ENCODE results near the gene PYROXD2. TPM values are rescaled to one million over a fixed set of nuclear protein-coding genes. Genes with fewer than 3 reads are reported as not detected.

The PYROXD2 gene
- total and polyA plus RNA-seq, 9 donors: 4.6 to 14.1 (median 10.0) TPM

DNA sequence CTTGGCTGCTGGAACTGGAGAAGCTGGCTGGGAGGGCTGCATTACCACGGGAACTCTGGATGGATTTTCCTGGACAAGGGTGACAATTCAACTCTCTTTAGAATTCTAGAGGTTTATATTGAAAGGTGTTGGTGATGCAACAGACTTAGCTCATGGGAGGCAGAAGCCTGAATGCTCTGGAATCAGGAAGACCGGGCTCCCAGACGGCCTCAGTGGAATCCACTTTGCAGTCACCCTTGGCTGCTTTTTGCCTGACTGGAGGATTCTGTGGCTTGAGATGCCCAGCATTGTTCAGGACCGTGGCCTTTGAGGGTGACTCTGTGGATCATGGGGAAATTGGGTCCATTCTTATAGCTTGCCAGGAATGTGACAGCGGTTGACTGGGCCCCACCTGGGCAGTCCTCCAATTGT lies 32.3 kb downstream of the PYROXD2 start:
- no peak for DNase-seq
- no peaks in the 10 kb centered on the region for H3K36me3 ChIP-seq
- no peaks in the 10 kb centered on the region for H3K4me1 ChIP-seq (ENCODE audit: insufficient read depth)
- TF ChIP-seq POLR2A (IDR thresholded peaks at IDR 0.05): no peak
- TF ChIP-seq CTCF (IDR thresholded peaks at IDR 0.05): no peak
- TF ChIP-seq EP300 (IDR thresholded peaks at IDR 0.05): no peak
- intact Hi-C loops (cut with DNase I): no loop called here
- H3K27me3 ChIP-seq: no peaks in the 10 kb centered on the region
- H3K27ac ChIP-seq: no peak overlapping the region
- H3K9me3 ChIP-seq: no peaks in the 10 kb centered on the region
- no peak overlapping the region for H3K4me3 ChIP-seq
- 67 to 79% (median 74%) methylated on average over 5 of the region's 5 CpGs for WGBS, 3 donors

DNA sequence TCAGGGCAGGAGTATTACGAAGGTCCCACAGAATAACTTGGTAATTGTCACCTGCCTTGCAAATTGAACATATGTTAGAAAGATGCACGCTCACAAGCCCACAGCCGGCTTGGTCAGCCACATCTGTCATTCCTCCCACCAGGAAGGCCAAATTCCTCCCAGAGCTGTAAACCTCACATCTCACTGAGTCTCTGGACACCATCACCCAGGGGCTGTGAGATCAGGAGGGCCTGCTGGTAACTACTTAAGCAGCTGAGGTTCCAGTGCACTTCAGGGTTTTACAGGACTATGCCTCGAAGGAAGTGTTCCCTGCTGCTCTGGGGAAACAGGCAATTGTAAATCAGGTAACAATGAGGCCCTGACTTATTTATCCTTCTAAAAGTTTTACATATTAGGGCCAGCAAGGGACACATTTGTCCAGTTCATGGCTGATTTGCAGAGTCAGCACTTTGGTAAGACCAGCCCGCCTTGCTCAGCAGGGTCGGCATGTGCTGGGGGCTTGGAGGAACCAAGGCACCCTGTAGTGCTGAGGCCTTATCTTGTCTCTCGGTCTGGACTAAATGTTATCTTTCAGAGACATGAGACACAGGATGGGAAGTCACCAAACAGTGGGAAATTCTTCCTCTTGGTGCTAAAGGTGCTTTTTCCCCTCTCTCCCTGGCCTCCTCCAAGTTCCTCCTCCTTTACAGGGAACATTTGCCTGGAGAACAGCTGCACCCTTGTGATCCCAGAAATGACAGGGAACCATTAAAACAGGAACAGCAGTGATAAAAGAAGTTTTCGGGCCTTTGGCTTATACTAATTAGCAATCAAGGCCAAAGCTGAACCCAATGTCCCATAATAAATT lies 34.3 kb downstream of the PYROXD2 start:
- Histone ChIP-seq H3K9me3 (no peaks in the 10 kb centered on the region), H3K27ac (no peak overlapping the region), H3K4me3 (no peak overlapping the region), H3K36me3 (no peaks in the 10 kb centered on the region), H3K27me3 (no peaks in the 10 kb centered on the region), H3K4me1 (ENCODE audit: insufficient read depth) (no peaks in the 10 kb centered on the region)
- no peak for DNase-seq
- 79 to 86% (median 82%) methylated on average over 8 of the region's 8 CpGs for WGBS, 3 donors
- intact Hi-C loops (cut with DNase I): no loop called here
- no peak for TF ChIP-seq POLR2A (IDR thresholded peaks at IDR 0.05)
- TF ChIP-seq CTCF (IDR thresholded peaks at IDR 0.05): no peak
- TF ChIP-seq EP300 (IDR thresholded peaks at IDR 0.05): no peak

DNA sequence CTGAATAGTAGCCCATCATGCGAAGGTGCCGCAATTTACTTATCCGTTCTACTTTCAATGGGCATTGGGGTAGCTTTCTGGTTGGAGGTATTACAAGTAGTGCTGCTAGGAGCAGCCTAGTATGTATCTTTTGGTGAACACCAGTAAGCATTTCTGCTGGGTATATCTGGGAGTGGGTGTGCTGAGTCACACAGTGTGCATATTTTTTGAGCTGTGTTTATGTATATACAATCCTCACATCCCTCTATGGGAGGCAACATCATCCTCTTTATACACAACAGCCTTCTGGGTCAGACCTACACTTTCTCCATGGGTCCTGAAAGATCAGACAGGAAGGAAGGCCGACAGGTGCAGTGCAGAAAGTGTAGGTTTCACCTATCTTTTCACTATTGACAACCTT lies 36.3 kb downstream of the PYROXD2 start:
- DNase-seq: no peak
- Histone ChIP-seq H3K4me3 (no peak overlapping the region), H3K36me3 (no peaks in the 10 kb centered on the region), H3K9me3 (no peaks in the 10 kb centered on the region), H3K27me3 (no peaks in the 10 kb centered on the region), H3K4me1 (ENCODE audit: insufficient read depth) (no peaks in the 10 kb centered on the region), H3K27ac (no peak overlapping the region)
- 93 to 96% (median 96%) methylated on average over 4 of the region's 4 CpGs for WGBS, 3 donors
- intact Hi-C loops (cut with DNase I): no loop called here
- no peak for TF ChIP-seq POLR2A (IDR thresholded peaks at IDR 0.05)
- TF ChIP-seq EP300 (IDR thresholded peaks at IDR 0.05): no peak
- TF ChIP-seq CTCF (IDR thresholded peaks at IDR 0.05): no peak

DNA sequence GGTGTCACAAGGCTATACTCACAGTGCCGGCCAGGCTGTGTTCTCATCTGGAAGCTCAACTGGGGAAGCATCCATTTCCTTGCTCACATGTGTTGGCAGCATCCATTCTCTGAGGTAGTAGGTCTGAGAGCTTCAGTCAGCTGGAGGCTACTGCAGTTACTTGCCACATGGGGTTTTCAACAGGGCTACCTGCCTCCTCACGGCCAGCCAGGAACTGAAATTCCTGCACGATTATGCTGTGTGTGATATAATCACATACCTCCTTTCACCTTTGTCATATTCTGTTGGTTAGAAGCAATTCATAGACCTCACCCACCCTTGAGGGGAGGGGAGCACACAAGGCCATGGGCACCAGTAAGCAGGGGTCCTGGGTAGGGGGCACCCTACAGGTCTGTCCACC lies 37.4 kb downstream of the PYROXD2 start:
- DNase-seq: no peak
- intact Hi-C loops (cut with DNase I): no loop called here
- Histone ChIP-seq H3K9me3 (no peaks in the 10 kb centered on the region), H3K27me3 (no peaks in the 10 kb centered on the region), H3K4me1 (ENCODE audit: insufficient read depth) (no peaks in the 10 kb centered on the region), H3K4me3 (no peak overlapping the region), H3K27ac (no peak overlapping the region), H3K36me3 (no peaks in the 10 kb centered on the region)
- TF ChIP-seq CTCF (IDR thresholded peaks at IDR 0.05): no peak
- TF ChIP-seq POLR2A (IDR thresholded peaks at IDR 0.05): no peak
- no peak for TF ChIP-seq EP300 (IDR thresholded peaks at IDR 0.05)
- WGBS, 3 donors: 93 to 98% (median 96%) methylated on average over 3 of the region's 3 CpGs
